Upper lobe of right lung (tissue), 1 donor: ENCODE measurements around the gene PANK2. TPM values are rescaled to one million over a fixed set of nuclear protein-coding genes. Genes with fewer than 3 reads are reported as not detected.

Experiments
- ATAC-seq: fragments of 200-7000 bp; cut with Tn5 transposase; one replicate; pipeline ENCODE4 v1.9.1; 2020; ENCODE audit warnings: mild to moderate bottlenecking, moderate library complexity
- DNase-seq: peaks from one replicate; pipeline ENCODE4 v3.0.0-alpha.2; 2020
- H3K27ac ChIP-seq: fragments of 200-600 bp; one replicate; pipeline ENCODE4 v1.8.0; 2022
- H3K27me3 ChIP-seq: fragments of 200-600 bp; one replicate; pipeline ENCODE4 v1.8.0; 2022; ENCODE audit warnings: mild to moderate bottlenecking
- H3K36me3 ChIP-seq: fragments of 200-600 bp; one replicate; pipeline ENCODE4 v1.8.0; 2022
- H3K4me1 ChIP-seq: fragments of 200-600 bp; one replicate; pipeline ENCODE4 v1.8.0; 2022
- H3K4me3 ChIP-seq: fragments of 200-600 bp; one replicate; pipeline ENCODE4 v1.8.0; 2022; ENCODE audit warnings: mild to moderate bottlenecking
- H3K9me3 ChIP-seq: fragments of 200-600 bp; one replicate; pipeline ENCODE4 v1.8.0; 2022
- intact Hi-C: fragments of 100-400 bp; cut with DNase I; formaldehyde crosslinking; loops from one replicate; pipeline ENCODE4 v1.11.0; 2022
- total RNA-seq: library from RNA; stranded (reverse); fragmentation: NEBNext Ultra II Directional; extraction: Animal tissue kit (Norgen Biotek cat#: 25700); gene quantifications from one replicate; pipeline ENCODE4 v1.2.1, GENCODE V29; 2021
- TF ChIP-seq, protein P1 (sequence below): fragments of 200-600 bp; IDR thresholded peaks from one replicate; pipeline ENCODE4 v1.8.0; 2022; ENCODE audit warnings: antibody characterized with exemption
- donor health status: DM: no; HTN: yes; CAD: no; lungs with severe emphysema.

Gene PANK2
- total RNA-seq, 1 donor from 2014 or later, result 37.6 TPM

DNA sequence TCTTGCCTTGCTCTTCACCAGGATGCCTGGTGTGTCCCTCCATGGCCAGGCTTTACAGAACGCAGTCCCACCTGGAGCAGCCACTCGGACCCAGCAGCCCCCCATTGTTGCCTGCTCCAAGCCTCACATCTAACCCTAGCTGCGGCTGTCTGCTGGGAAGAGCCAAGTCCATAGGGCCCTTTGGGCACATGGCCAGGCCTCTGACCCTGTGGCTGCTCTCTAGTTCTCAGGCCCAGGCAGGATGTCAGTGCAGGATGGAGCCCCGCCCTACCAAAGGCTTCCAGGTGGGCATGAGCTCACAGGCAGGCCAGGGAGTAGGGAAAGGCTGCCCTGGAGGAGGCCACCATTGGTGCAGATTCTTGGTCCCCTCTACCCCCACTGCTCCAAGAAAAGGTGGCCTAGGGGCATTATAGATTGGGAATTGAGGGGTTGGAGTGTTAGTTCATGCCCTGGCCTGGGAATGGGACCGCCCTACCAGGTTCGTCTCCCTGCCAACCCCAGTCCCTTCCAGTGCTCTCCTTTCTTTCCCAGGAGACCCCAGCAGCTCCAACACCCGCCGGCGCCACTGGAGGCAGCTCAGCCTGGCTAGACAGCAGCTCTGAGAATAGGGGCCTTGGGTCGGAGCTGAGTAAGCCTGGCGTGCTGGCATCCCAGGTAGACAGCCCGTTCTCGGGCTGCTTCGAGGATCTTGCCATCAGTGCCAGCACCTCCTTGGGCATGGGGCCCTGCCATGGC lies 23.9 kb upstream of the PANK2 start:
- ATAC-seq, result no peak
- Histone ChIP-seq H3K27ac (no peak overlapping the region), H3K27me3 (no peaks in the 10 kb centered on the region), H3K4me3 (no peak overlapping the region), H3K36me3 (peaks cover 90% of the 10 kb centered on the region), H3K4me1 (no peaks in the 10 kb centered on the region), H3K9me3 (no peaks in the 10 kb centered on the region)
- DNase-seq, result no peak
- intact Hi-C loops, result no loop called here
- TF ChIP-seq, protein P1, sequence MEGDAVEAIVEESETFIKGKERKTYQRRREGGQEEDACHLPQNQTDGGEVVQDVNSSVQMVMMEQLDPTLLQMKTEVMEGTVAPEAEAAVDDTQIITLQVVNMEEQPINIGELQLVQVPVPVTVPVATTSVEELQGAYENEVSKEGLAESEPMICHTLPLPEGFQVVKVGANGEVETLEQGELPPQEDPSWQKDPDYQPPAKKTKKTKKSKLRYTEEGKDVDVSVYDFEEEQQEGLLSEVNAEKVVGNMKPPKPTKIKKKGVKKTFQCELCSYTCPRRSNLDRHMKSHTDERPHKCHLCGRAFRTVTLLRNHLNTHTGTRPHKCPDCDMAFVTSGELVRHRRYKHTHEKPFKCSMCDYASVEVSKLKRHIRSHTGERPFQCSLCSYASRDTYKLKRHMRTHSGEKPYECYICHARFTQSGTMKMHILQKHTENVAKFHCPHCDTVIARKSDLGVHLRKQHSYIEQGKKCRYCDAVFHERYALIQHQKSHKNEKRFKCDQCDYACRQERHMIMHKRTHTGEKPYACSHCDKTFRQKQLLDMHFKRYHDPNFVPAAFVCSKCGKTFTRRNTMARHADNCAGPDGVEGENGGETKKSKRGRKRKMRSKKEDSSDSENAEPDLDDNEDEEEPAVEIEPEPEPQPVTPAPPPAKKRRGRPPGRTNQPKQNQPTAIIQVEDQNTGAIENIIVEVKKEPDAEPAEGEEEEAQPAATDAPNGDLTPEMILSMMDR, result no peak

DNA sequence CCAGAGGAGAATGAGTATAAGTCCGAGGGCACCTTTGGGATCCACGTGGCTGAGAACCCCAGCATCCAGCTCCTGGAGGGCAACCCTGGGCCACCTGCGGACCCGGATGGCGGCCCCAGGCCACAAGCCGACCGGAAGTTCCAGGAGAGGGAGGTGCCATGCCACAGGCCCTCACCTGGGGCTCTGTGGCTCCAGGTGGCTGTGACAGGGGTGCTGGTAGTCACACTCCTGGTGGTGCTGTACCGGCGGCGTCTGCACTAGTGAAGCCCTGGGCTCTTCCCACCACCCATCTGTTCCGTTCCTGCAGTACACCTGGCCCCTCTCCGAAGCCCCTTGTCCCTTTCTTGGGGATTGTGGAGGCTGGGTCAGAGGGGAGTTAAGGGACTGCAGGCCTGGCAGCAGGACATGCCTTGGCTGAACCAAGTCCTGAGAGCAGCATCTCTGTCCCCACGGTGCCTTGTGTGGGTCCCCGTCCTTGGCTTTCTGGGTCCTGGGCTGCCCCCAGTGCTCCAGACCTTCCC lies 23.2 kb upstream of the PANK2 start:
- H3K4me1 ChIP-seq, result no peaks in the 10 kb centered on the region
- no peak overlapping the region for H3K27ac ChIP-seq
- ATAC-seq (no peak), DNase-seq (no peak)
- intact Hi-C loops, result no loop called here
- no peaks in the 10 kb centered on the region for H3K9me3 ChIP-seq
- H3K27me3 ChIP-seq, result no peaks in the 10 kb centered on the region
- H3K4me3 ChIP-seq, result no peak overlapping the region
- TF ChIP-seq, protein P1, result no peak
- H3K36me3 ChIP-seq, result peaks cover 85% of the 10 kb centered on the region

DNA sequence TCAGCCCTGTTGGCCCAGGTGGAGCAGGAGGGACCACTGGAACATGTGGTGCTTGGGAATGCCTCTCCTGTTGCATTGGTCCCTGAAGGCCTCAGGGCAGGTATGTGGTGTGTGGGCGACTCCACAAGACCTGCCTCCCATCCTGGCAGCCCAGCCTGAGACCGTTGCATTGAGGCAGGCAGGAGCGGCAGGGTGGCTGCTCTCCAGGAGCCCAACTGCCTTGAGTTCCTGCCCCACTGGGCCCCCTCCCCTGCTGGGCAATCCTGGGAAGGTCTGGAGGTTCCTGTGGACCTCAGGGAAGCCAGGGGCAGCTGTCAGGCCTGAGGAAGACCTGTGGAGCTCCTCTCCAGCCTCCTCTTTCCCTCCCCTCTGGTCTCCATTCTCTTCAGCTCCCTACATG lies 22.7 kb upstream of the PANK2 start:
- Histone ChIP-seq H3K27ac (no peak overlapping the region), H3K27me3 (no peaks in the 10 kb centered on the region), H3K4me1 (no peaks in the 10 kb centered on the region), H3K9me3 (no peaks in the 10 kb centered on the region), H3K4me3 (no peak overlapping the region), H3K36me3 (peaks cover 85% of the 10 kb centered on the region)
- DNase-seq, result no peak
- ATAC-seq, result no peak
- TF ChIP-seq, protein P1, result no peak
- intact Hi-C loops, result no loop called here

DNA sequence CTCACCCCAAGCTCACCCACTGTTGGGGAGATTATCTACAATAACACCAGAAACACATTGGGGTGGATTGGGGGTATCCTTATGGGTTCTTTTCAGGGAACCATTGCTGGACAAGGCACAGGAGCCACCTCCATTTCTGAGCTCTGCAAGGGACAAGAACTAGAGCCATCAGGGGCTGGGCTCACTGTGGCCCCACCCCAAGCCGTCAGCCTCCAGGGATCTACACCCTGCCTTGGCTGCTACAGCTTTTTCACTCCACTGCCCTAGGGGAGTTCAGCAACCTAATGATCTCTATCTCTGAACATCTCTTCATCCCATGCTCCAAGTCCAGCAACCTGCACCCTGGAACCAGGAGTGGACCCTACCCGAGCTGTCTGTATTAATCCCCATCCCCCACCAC lies 21.4 kb upstream of the PANK2 start:
- Histone ChIP-seq H3K9me3 (no peaks in the 10 kb centered on the region), H3K36me3 (peaks cover 76% of the 10 kb centered on the region), H3K4me3 (no peak overlapping the region), H3K27me3 (no peaks in the 10 kb centered on the region), H3K4me1 (no peaks in the 10 kb centered on the region), H3K27ac (no peak overlapping the region)
- intact Hi-C loops, result no loop called here
- TF ChIP-seq, protein P1, result no peak
- no peak for DNase-seq
- no peak for ATAC-seq

DNA sequence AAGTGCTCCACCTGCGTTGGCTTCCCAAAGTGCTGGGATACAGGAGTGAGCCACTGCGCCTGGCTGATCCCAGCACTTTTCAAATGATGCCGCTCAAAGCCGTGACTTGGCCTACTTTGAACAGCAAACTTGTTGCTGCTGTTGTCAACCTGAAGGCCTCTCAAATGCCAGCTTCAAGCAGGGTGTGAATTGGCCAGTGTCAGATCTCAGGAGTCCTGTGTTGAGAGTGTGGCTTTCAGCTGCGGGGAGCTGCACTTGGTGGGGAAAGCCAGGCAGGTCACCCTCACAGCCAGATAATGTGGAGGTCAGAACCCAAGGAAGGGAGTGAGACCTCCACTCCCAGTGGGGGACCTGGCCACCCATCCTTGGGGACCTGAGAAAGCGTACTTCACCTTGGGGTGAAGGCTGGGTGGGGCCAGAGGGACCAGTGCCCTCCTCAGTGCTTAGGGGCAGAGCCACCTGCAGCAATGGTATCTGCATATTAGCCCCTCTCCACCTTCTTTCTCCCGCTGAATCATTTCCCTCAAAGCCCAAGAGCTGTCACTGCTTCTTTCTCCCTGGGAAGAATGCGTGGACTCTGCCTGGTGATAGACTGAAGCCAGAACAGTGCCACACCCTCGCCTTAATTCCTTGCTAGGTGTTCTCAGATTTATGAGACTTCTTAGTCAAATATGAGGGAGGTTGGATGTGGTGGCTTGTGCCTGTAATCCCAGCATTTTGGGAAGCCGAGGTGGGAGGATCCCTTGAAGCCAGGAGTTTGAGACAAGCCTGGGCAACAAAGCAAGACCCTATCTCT lies 19.1 kb upstream of the PANK2 start:
- intact Hi-C loops, result no loop called here
- DNase-seq (no peak), ATAC-seq (no peak)
- no peak overlapping the region for H3K27ac ChIP-seq
- TF ChIP-seq, protein P1, result no peak
- H3K36me3 ChIP-seq, result peaks cover 65% of the 10 kb centered on the region
- H3K4me3 ChIP-seq, result no peak overlapping the region
- H3K4me1 ChIP-seq, result no peaks in the 10 kb centered on the region
- H3K27me3 ChIP-seq, result no peaks in the 10 kb centered on the region
- H3K9me3 ChIP-seq, result no peaks in the 10 kb centered on the region
